Activated CD4-positive, alpha-beta T cell treated with anti-CD3 and anti-CD28 coated beads, Interleukin-2, Interleukin-4, amounts not matched to agents 100 ng/mL and 50 ng/mL, durations not matched to agents 16 hours and 8 hours (primary cell): Measurements from ENCODE around the gene COPE.

Source experiments
- DNase-seq: peaks from one replicate; pipeline ENCODE4 v3.0.0-alpha.2; 2020; ENCODE audit warnings: low spot score

COPE gene

DNA sequence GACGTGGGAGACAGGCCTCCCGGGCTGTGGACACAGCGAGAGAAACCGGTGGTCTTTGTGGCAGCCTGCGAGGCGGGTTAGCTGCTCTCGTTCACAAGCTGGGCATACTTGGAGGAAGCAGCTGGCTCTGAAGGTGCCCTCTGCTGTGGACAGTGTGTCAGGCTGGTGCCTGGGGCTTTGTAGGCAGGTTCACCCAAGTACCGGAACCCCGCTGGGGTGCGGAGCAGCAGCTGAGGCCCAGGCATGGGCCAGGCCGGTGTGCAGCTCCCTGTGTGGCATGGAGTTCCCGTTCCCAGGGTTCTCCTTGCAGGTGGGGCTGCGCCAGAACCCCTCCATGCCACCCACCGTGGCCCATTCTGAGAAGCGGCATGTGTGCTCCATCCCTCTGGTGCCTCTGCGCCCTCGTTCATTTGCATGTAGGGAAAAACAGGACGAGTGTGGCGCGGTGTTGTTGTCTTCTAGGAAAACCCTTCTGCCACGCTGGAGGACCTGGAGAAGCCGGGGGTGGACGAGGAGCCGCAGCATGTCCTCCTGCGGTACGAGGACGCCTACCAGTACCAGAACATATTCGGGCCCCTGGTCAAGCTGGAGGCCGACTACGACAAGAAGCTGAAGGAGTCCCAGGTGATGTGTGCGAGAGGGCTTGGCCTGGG, 67.4 kb downstream of the COPE start:
- DNase-seq: no peak

DNA sequence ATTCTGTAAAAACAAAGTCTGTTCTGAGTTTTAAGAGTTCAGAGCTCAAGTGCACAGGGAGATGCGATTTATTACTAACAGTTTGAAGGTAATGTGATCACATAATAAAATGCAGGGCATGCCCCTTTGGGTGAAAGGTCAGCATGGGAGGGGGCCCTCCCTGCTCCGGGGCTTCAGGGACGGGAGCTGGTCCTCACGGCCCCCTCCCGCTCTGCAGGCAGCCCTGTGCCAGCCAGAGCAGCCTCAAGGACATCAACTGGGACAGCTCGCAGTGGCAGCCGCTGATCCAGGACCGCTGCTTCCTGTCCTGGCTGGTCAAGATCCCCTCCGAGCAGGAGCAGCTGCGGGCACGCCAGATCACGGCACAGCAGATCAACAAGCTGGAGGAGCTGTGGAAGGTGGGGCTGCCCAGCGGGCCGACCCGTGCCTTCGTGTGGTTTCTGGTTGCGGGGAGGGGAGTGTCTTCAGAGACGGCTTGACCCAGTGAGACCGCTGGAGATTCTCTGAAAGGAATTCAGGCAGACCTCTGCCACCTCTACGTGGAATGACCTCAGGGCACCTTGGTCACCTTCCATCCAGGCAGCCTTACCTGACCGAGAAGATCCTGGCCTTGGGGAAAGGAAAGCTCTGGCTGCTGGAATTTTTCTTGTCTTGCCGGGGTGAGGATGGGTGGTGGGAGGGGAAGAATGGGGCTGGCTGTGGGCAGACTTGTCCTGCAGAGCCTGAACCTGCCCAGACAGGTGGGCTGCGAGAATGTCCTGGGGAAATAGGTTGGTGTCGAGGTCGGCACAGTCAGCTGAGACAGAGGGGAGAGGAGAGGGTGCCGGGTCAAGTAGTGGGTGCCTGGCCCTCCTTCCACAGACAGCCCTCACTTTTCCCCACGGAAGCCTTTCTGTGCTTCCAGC, 68.5 kb downstream of the COPE start:
- no peak for DNase-seq

DNA sequence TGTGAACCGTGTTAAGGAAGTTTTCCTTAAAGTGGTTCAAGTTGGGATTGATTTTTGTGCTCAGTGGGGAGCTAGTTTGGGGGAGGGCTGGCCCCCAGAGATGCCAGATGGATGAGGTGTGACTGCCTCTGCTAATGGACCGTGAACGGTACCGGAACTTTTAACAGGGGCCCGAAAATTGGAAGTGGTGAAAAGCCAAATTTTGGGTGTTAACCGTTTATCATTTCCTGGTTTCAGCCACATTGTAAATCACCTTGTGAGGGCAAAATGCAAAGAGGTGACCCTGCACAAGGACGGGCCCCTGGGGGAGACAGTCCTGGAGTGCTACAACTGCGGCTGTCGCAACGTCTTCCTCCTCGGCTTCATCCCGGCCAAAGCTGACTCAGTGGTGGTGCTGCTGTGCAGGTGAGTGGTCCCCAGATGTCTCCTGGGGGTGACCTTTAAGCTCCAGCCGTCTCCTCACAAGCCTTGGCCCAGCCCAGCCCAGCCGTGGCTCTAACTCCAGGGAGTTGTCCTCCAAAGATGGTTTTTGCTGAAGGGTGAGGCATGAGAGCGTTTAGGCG, 69.3 kb downstream of the COPE start:
- no peak for DNase-seq
